NCI-H345 treated with DMSO at 0.1 percent for 48 hours (cell line): ENCODE data around the gene SLC7A14.

Source experiments
- DNase-seq: peaks from one replicate; lab custom pipeline; 2025; ENCODE audit not compliant: unreplicated experiment; lab: John Stamatoyannopoulos, UW

The SLC7A14 gene

DNA sequence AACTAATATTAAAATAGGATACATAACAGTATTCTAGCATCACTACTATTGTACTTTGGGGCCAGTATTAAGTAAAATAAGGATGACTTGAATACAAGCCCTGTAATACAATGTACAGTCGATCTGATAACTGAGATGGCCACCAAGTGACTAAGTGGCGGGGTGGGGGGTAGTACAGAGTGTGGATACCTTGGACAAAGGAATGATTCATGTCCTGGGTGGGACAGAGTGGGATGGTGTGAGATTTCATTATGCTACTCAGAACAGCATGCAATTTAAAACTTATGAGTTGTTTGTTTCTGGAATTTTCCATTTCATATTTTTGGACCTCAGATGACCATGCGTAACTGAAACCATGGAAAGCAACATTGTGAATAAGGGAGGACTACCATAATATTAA lies 46.0 kb downstream of the SLC7A14 start:
- DNase-seq = no peak

GRCh38 chr3:170536712-170537111 lies 49.2 kb downstream of the SLC7A14 start:
- DNase-seq = no peak

DNA sequence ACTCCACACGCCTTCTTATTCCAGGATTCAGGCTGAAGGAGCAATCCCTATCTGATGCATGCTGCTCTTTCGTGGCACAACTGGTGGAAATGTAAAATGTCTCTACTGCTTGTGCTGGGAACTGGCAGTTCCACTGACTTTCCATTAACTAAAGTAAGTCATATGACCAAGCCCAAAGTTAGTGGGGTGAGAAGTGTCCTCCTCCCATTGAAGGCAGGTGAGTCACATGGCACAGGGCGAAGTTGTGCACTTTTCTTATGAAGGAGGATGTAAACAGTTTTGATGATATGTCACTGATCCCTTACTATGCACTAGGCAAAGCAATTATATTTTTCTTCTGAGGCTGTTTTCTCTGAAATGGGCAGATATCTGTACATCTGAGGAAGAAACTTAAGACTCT lies 51.6 kb downstream of the SLC7A14 start:
- DNase-seq = no peak

- DNase-seq = peak; percentile 37
These were observed 53.3 kb downstream of the SLC7A14 start for GRCh38 chr3:170532573-170532972.

DNA sequence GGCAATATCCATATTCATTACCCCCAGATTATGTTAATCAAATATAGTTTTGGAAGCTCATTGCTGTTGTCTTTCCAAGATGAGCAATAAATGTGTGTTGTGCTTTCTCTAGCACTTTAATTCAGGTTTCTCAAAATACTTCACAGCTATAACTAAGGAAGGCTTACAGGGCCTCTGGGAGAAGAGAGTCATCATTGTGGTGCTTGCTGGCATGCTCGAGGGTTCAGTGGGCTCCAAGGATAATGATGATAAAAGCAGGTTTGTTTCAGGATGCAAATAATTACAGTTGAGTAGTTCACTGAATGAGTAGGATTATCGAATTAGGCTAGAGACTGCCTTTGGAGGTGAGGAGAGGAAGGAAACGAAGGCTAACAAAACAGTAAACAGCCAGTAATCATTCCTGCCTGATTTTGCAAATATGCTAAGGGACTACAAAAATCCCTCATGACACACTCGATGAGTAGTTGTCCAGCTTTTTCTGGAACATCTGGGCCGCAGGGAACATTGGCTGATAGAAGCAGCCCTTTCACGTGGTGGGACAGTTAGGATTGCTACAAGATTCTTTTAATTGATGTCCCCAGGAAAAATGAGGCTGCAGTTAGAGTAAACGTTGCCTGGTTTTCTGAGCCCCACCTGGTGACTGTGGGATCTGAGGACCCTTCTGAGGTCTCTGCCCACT lies 54.1 kb downstream of the SLC7A14 start:
- no peak for DNase-seq

DNA sequence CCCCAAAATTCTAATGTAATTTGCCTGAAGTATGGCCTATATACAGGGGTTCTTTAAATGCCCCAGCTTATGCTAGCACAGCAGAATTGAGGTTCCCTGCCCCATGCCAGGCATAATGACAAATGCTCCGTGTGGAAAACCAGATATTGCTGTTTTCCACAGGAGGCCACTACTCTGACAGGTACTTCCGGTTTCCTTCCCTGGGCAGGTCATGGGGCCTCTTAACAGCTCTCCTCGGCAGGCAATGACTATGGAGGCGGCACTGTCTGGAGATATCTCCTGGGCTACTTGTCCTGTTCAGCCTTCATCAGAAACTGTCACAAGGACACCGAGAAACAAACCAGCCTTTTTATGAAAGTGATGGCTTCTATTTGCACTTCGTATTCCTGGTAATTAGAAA lies 54.8 kb downstream of the SLC7A14 start:
- no peak for DNase-seq

DNA sequence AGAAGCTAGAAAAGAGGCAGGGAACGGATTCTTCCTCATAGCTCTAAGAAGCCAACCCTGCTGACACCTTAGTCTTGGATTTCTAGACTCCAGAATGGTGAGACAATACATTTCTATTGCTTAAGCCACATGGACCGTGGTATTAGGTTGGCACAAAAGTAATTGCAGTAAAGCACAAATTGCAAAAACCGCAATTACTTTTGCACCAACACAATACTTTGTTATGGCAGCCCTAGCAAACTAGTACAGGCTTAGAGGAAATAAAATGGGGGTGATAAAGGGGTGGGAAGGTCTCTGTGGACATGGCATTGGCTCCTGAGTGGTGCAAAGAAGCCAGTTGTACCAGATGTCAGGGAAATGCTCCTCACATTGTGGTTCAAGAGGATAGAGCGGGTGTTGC lies 56.0 kb downstream of the SLC7A14 start:
- DNase-seq = no peak

GRCh38 chr3:170529346-170529745 lies 56.5 kb downstream of the SLC7A14 start:
- DNase-seq = no peak

DNA sequence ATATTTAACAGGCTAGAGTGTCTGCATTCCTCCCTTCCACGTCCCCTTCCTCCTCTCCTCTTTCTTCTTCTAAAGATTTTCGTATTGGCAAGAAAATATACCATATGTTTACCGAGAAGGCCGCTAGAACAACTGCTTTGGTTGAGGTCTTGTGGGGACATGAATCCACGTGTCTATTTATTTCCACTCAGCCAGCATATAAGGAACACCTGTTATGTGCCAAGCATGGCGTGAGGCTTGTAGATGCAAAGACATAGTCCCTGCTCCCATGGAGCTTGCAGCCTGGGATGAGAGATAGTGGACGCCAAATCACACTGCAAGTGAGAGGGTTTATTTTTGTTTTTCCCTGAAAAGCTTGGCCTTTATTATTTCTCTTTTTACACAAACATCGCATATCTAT lies 57.1 kb downstream of the SLC7A14 start:
- no peak for DNase-seq

- peak; percentile 52 for DNase-seq
These were observed 61.8 kb downstream of the SLC7A14 start for GRCh38 chr3:170524073-170524472.

GRCh38 chr3:170523248-170523647 lies 62.6 kb downstream of the SLC7A14 start:
- no peak for DNase-seq

GRCh38 chr3:170522201-170522600 lies 63.7 kb downstream of the SLC7A14 start:
- DNase-seq = no peak

- no peak for DNase-seq
These were observed 64.9 kb downstream of the SLC7A14 start for GRCh38 chr3:170520996-170521395.

- no peak for DNase-seq
These were observed 68.5 kb downstream of the SLC7A14 start for GRCh38 chr3:170517242-170517945.

DNA sequence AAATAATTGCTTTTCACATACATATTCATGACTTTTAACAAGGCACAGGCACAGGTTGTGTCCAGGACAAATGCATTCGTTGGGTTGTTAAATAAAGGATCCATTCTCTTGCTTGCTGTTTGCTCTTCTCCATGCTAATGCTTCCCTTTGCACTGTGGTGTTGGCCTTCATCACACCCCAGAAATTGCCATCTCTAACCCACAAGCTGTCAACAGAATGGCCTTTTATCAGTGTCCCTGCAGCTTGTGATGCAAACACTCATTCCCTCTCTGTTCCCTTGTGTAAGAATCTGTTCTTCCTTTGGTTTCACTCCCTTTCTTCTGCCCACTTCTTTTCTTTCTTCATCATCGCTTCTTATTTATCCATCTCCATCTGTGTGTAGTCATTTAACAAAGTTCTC lies 72.2 kb downstream of the SLC7A14 start:
- no peak for DNase-seq

DNA sequence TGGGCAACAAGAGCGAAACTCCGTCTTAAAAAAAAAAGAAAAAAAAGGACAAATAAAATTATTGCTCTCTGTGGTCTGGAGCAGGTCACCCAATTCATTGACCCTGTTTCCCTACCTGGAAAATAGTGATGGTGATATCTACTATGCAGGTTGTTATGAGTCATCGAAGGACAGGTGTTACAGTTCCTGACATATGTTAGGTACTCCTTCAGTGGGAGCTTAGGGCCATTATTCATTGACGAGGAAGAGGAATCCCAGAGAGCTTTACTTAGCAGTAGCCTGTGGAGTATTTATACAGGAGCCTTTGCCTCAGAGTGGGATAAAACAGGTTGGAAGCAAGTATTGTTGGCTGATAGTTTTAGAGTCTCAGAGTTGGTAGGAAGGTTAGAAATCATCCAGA lies 74.5 kb downstream of the SLC7A14 start:
- no peak for DNase-seq

- DNase-seq = no peak
These were observed 77.0 kb downstream of the SLC7A14 start for GRCh38 chr3:170508839-170509238.

DNA sequence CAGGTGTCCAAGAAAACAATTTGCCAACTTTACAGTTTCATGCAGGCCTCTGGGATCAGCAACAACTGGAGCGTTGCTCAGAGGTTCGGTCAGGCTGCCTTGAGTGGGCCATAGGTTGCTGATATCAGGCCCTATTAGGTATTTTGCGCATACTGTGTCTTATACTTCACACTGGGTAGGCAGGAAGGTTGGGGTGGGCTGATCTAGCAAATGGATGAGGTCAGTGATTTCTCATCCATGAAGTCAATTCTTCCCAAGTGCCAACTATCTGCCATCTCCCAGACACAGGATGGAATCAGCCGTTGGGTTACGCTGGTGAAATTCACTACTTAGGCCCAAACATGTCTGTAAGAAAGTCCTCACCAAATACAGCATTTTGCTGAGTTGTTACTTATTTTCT lies 77.6 kb downstream of the SLC7A14 start:
- no peak for DNase-seq

DNA sequence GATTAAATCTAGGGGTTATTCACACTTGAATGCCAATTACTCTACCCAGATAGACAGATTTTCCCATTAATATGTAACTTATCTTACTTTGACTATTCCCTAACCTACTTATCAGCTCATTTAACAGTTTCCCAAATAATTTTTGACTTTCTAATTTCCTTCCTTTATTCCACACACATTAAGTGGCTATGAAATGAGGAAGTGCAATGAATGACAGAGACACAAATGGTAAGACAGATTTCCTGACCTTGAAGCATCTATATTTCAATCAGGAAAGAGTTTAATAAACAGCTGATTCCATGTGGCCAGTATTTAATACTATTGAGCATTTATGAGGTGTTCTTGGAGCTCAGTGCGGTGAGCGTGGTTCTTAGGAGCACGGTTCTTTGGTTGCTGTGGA lies 78.8 kb downstream of the SLC7A14 start:
- DNase-seq = no peak

DNA sequence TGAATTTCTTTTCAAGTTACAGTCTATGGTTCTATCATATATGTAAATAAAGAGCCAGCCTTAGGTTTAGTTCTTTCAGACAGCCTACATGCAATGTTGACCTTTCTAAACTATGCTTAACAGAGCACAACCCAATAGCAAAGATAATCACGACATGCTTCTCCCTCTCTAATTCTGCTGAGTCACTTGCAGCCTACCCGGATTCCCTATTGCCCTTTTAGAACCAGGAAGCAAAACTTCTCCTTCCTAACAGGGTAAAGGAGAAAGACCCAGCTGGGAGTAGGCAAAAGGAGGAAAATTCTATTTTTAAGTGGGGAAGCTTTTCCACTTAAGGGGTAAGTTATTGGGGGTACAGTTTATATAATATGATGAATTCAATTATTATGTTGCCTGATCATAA lies 79.3 kb downstream of the SLC7A14 start:
- DNase-seq = no peak

- no peak for DNase-seq
These were observed 83.6 kb downstream of the SLC7A14 start for GRCh38 chr3:170502297-170502696.

DNA sequence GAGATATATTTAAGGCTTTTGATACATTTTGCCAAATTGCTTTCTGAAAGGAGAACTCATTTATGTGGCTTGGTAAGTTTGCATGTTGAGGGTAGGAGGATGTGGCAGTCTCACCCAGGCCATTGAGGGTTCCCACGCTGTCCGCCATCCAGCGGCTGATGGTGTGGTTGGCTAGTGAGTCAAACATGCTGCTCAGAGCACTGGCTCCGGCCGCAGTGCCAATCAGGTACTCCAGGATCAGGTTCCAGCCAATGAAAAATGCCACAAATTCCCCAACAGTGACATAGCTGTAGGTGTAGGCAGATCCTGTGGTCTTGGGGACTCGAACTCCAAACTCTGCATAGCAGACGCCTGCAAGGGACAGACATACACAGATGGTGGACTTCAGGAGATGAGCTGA lies 84.9 kb downstream of the SLC7A14 start:
- DNase-seq = no peak

GRCh38 chr3:170500462-170500861 lies 85.4 kb downstream of the SLC7A14 start:
- no peak for DNase-seq
